Keratinocyte (primary cell): Measurements from ENCODE around the gene WDSUB1. TPM values are rescaled to one million over a fixed set of nuclear protein-coding genes. Genes with fewer than 3 reads are reported as not detected.

Source experiments
- DNase-seq: peaks from one replicate; pipeline ENCODE4 v3.0.0-alpha.2; 2011; ENCODE audit warnings: low read depth, missing footprints, low spot score
- FAIRE-seq: peaks from 2 replicates; lab custom pipeline; 2011; peaks lifted over from hg19 to GRCh38; lab: Jason Lieb, UNC
- H2AFZ ChIP-seq: 2 replicates; pipeline ENCODE4 v1.6.0; 2012; ENCODE audit warnings: low read length, control low read depth, inconsistent platforms; ENCODE audit not compliant: control insufficient read depth
- H3K27ac ChIP-seq: 2 replicates; pipeline ENCODE4 v1.5.1; 2011; ENCODE audit warnings: low read length; ENCODE audit not compliant: control insufficient read depth, insufficient read depth
- H3K27me3 ChIP-seq: 3 replicates; pipeline ENCODE4 v1.6.0; 2011; ENCODE audit warnings: low read length; ENCODE audit not compliant: control insufficient read depth, insufficient read depth; ENCODE audit errors: extremely low read depth
- H3K36me3 ChIP-seq, 2 experiments: 2 replicates in 1 of 2; 3 replicates in 1 of 2; pipeline ENCODE4 v1.5.1; 2011; ENCODE audit warnings: low read length in 2 of 2, mild to moderate bottlenecking in 1 of 2; ENCODE audit not compliant: control insufficient read depth in 2 of 2, insufficient read depth in 2 of 2; ENCODE audit errors: extremely low read depth in 1 of 2
- H3K4me1 ChIP-seq: 3 replicates; pipeline ENCODE4 v1.5.1; 2011; ENCODE audit warnings: low read length; ENCODE audit not compliant: control insufficient read depth, insufficient read depth; ENCODE audit errors: extremely low read depth
- H3K4me2 ChIP-seq: 3 replicates; pipeline ENCODE4 v1.6.0; 2011; ENCODE audit warnings: low read depth, low read length; ENCODE audit not compliant: control insufficient read depth, insufficient read depth; ENCODE audit errors: extremely low read depth
- H3K4me3 ChIP-seq, 3 experiments: fragments of 200-600 bp in 1 of 3; sonication (generic) in 1 of 3; 2 replicates in 2 of 3; 3 replicates in 1 of 3; pipeline ENCODE4 v1.5.1; 2011 to 2016; ENCODE audit warnings: low read length in 3 of 3, mild to moderate bottlenecking in 3 of 3, control low read depth in 2 of 3, inconsistent platforms in 1 of 3, low read depth in 1 of 3, mixed read lengths in 1 of 3, mixed run types in 1 of 3, moderate library complexity in 1 of 3; ENCODE audit not compliant: control insufficient read depth in 2 of 3, insufficient read depth in 2 of 3; ENCODE audit errors: extremely low read depth in 1 of 3
- H3K79me2 ChIP-seq: 2 replicates; pipeline ENCODE4 v1.6.0; 2012; ENCODE audit warnings: low read length; ENCODE audit not compliant: control insufficient read depth, insufficient read depth
- H3K9ac ChIP-seq: 3 replicates; pipeline ENCODE4 v1.6.0; 2011; ENCODE audit warnings: low read length; ENCODE audit not compliant: control insufficient read depth, insufficient read depth; ENCODE audit errors: extremely low read depth
- H3K9me1 ChIP-seq: 3 replicates; pipeline ENCODE4 v1.6.0; 2011; ENCODE audit warnings: low read length; ENCODE audit not compliant: control insufficient read depth, insufficient read depth; ENCODE audit errors: extremely low read depth
- H3K9me3 ChIP-seq: 2 replicates; pipeline ENCODE4 v1.5.1; 2012; ENCODE audit warnings: low read depth, low read length; ENCODE audit not compliant: control insufficient read depth
- H4K20me1 ChIP-seq: 3 replicates; pipeline ENCODE4 v1.6.0; 2011; ENCODE audit warnings: low read length; ENCODE audit not compliant: control insufficient read depth, insufficient read depth; ENCODE audit errors: extremely low read depth
- EZH2 ChIP-seq: IDR thresholded peaks from one replicate; pipeline ENCODE4 v1.6.1; 2012; ENCODE audit warnings: inconsistent platforms, mild to moderate bottlenecking, low read length, moderate library complexity
- dilution Hi-C: fragments of 300-500 bp; cut with MboI; formaldehyde crosslinking; loops from one replicate; pipeline ENCODE4 v1.7.0; 2020; ENCODE audit warnings: low sequenced_read_pairs; ENCODE audit not compliant: extremely low pct_ligation_motif_present
- polyA plus RNA-seq, 5 experiments: library from polyadenylated mRNA; depleted of rRNA in 3 of 5; stranded (reverse) in 3 of 5; stranded (forward) in 1 of 5; unstranded in 1 of 5; fragments of >200 nt; gene quantifications; 1 replicate in 1 of 5; 2 replicates in 3 of 5; 3 replicates in 1 of 5; pipeline versions ENCODE4 v1.2.1 to v1.2.3, GENCODE V29; 2011 to 2012; ENCODE audit warnings: missing spikeins in 2 of 5, low read depth in 1 of 5, low replicate concordance in 1 of 5
- TF ChIP-seq, protein P1 (sequence below), 3 experiments: IDR thresholded peaks in 1 of 3; conservative IDR thresholded peaks in 1 of 3; optimal IDR thresholded peaks in 1 of 3; 2 replicates in 2 of 3; 3 replicates in 1 of 3; pipeline versions ENCODE3 to v1.5.1; 2011; ENCODE audit warnings: low read length in 3 of 3, mild to moderate bottlenecking in 3 of 3, moderate library complexity in 2 of 3, control low read depth in 1 of 3, inconsistent platforms in 1 of 3; ENCODE audit not compliant: insufficient read depth in 2 of 3; ENCODE audit errors: extremely low read depth in 1 of 3

WDSUB1 gene
- polyA plus RNA-seq, 1 donor (not counting 4 experiments of a cell fraction or from before 2014, with no cell fraction given): 4.0 TPM

DNA sequence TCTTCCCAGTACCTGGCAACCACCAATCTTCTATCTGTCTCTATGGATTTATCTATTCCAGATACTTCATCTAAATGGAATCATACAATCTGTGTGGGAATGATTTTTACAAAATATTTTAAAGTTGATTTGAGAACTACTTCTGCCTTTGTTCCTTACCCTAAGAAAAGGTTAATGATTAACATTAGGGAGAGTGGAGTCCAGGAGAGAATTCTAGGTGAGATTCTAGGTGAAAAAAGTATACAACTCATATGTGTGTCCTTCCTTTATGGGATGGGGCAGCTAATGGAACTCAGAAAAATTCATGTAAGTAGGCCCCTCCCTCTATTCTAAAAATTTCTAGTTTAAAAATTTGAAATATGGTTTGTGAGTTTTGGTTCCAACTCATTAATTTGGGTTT, 35.9 kb upstream of the WDSUB1 start:
- TF ChIP-seq, protein P1, sequence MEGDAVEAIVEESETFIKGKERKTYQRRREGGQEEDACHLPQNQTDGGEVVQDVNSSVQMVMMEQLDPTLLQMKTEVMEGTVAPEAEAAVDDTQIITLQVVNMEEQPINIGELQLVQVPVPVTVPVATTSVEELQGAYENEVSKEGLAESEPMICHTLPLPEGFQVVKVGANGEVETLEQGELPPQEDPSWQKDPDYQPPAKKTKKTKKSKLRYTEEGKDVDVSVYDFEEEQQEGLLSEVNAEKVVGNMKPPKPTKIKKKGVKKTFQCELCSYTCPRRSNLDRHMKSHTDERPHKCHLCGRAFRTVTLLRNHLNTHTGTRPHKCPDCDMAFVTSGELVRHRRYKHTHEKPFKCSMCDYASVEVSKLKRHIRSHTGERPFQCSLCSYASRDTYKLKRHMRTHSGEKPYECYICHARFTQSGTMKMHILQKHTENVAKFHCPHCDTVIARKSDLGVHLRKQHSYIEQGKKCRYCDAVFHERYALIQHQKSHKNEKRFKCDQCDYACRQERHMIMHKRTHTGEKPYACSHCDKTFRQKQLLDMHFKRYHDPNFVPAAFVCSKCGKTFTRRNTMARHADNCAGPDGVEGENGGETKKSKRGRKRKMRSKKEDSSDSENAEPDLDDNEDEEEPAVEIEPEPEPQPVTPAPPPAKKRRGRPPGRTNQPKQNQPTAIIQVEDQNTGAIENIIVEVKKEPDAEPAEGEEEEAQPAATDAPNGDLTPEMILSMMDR (optimal IDR thresholded peaks at IDR 0.05 in 1 of 3, IDR thresholded peaks at IDR 0.05 in 1 of 3, conservative IDR thresholded peaks at IDR 0.05 in 1 of 3; ENCODE audit: extremely low read depth in 1 of 3, insufficient read depth in 2 of 3, low read length in 3 of 3): no peak
- no peak for TF ChIP-seq EZH2
- no peaks in the 10 kb centered on the region for H3K9me3 ChIP-seq
- no peaks in the 10 kb centered on the region for H4K20me1 ChIP-seq
- no peak overlapping the region for H3K4me3 ChIP-seq
- H3K79me2 ChIP-seq: no peaks in the 10 kb centered on the region
- dilution Hi-C loops: no loop called here
- DNase-seq: no peak
- peaks cover 3 to 5% of the 10 kb centered on the region in 2 experiments for H3K36me3 ChIP-seq
- no peaks in the 10 kb centered on the region for H3K27me3 ChIP-seq
- H3K9me1 ChIP-seq: no peaks in the 10 kb centered on the region
- H2AFZ ChIP-seq: no peak overlapping the region
- H3K9ac ChIP-seq: no peak overlapping the region
- no peak overlapping the region for H3K4me2 ChIP-seq
- no peak overlapping the region for H3K27ac ChIP-seq
- H3K4me1 ChIP-seq: peaks cover 9% of the 10 kb centered on the region
- no peak for FAIRE-seq

DNA sequence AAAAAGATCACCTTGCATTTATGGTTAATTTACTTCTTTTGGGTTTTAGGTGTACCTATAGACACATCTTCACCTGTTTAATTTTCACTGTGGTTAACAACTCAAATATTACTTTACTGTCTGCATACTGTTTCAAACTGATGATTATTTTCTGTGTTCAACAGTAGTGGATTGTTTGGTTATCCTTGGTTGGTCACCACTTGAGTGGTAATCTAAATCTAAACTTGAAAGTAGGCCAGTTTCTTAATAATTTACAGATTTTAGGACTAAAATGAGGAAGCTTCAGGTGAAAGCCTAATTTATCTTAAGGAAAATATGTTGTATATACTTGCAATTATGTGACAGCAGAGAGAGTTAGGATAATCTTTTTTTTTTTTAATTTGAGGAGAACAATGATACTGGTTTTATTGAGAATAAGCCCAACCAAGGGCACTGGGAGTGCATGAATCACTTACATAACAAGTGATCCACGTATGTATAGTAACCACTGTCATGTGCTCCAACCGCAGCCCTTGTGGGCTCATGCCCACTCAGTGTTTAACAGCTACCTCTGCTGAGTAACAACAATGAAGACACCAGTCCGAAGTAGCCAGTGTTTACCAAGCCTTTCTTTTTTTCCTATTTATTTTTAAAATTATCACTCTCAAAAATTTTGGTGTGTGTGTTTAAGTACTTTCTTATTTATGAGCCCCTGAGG, 31.0 kb upstream of the WDSUB1 start:
- no peaks in the 10 kb centered on the region for H3K4me1 ChIP-seq
- DNase-seq: no peak
- no peaks in the 10 kb centered on the region for H3K79me2 ChIP-seq
- no peak overlapping the region for H3K9ac ChIP-seq
- no peaks in the 10 kb centered on the region for H3K27me3 ChIP-seq
- dilution Hi-C loops: no loop called here
- H2AFZ ChIP-seq: no peak overlapping the region
- H3K27ac ChIP-seq: no peak overlapping the region
- H3K4me3 ChIP-seq: no peak overlapping the region
- no peaks in the 10 kb centered on the region for H4K20me1 ChIP-seq
- H3K9me1 ChIP-seq: no peaks in the 10 kb centered on the region
- FAIRE-seq: no peak
- H3K9me3 ChIP-seq: no peaks in the 10 kb centered on the region
- no peak overlapping the region for H3K4me2 ChIP-seq
- no peak for TF ChIP-seq EZH2
- TF ChIP-seq, protein P1 (optimal IDR thresholded peaks at IDR 0.05 in 1 of 3, IDR thresholded peaks at IDR 0.05 in 1 of 3, conservative IDR thresholded peaks at IDR 0.05 in 1 of 3; ENCODE audit: extremely low read depth in 1 of 3, insufficient read depth in 2 of 3, low read length in 3 of 3): no peak
- H3K36me3 ChIP-seq: peaks cover 2 to 3% of the 10 kb centered on the region in 2 experiments
